ENCODE results near the gene CASR.

CASR gene

GRCh38 chr3:122217901-122218300 lies 34.4 kb downstream of the CASR start:
- no peak for DNase-seq

DNA sequence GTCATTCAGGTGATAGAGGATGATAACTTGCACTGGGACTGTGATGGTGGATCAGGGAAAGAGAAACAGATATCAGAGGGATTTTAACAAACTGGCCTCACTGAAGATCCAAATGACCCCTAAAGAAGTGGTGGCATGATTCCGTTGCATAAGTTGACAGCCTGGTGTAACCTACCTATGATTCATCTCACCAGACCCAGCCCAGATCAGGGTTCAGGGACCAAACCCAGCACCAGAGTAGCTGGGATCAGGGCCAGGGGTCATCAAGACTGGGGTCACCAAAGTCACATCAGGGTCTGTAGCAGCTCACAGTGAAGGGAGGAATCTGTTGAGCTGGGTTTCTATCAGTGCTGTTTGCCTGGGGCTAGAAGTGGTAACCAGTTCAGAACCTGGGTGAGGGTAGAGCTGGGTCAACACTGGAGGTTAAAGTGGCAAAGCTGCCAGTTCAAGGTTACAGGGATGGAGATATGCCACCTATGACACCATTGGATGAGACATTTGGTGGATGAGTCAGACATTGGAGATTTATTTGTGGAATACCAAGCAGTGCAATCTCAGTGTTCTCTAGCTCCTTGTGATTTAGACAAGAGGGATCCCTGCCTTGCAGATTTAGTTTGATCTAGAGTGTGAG lies 35.9 kb downstream of the CASR start:
- DNase-seq: no peak

- no peak for DNase-seq
Observed at GRCh38 chr3:122227036-122227781, 43.7 kb downstream of the CASR start.

- no peak for DNase-seq
Observed at GRCh38 chr3:122230174-122230573, 46.7 kb downstream of the CASR start.

- DNase-seq: no peak
Observed at GRCh38 chr3:122231465-122232157, 48.1 kb downstream of the CASR start.

- no peak for DNase-seq
Observed at GRCh38 chr3:122232485-122232884, 49.0 kb downstream of the CASR start.

- no peak for DNase-seq
Observed at GRCh38 chr3:122233101-122233952, 49.9 kb downstream of the CASR start.

- no peak for DNase-seq
Observed at GRCh38 chr3:122234117-122234516, 50.6 kb downstream of the CASR start.

- DNase-seq: no peak
Observed at GRCh38 chr3:122235147-122235546, 51.7 kb downstream of the CASR start.

- no peak for DNase-seq
Observed at GRCh38 chr3:122239112-122239511, 55.6 kb downstream of the CASR start.

DNA sequence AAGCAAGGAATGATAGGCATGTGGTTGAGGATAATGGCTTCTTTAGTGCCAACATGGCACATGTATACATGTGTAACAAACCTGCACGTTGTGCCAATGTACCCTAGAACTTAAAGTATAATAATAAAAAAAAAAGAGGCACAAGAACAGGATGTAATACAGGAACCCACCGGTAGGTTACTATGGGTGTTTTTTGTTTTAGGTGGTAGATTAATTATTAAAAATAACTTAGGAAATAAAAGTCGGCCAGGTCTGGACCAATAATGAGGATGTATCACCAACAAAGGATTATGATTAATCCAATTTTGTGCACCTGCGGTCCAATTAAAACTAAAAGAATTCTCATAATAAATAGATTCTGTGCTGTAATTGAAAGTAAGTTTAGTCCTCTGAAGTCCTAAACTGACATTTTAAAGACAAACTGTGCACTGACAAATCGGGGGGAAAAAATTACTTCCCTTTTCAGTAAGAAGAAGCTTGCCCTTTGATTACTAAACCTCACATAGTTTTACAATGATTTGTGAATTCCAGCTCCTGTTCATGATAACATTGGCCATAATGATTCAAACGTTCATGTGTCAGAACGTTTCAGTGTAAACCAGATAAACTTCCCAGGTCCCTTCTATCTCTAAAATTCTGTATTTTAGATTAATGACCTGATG lies 62.2 kb downstream of the CASR start:
- DNase-seq: no peak

- no peak for DNase-seq
Observed at GRCh38 chr3:122246199-122246598, 62.7 kb downstream of the CASR start.

- DNase-seq: no peak
Observed at GRCh38 chr3:122247087-122247824, 63.8 kb downstream of the CASR start.

DNA sequence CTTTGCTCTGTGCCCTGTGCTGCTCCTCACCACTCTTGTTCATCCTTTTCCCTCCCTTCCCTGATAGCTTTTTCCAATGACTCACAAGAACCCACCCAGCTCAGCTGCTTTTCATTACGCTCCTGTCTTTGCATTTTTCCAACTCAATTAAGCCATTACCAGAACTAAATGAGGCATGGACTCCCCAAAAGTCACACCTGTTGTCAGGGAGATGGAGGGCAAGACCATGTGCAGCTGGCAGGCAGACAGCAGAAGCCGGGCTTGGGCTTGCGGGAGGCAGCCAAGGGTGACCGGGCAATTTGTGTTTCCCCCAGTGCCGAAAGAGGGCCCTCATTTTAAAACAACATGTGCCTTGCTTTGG lies 64.3 kb downstream of the CASR start:
- peak; percentile 82 for DNase-seq

DNA sequence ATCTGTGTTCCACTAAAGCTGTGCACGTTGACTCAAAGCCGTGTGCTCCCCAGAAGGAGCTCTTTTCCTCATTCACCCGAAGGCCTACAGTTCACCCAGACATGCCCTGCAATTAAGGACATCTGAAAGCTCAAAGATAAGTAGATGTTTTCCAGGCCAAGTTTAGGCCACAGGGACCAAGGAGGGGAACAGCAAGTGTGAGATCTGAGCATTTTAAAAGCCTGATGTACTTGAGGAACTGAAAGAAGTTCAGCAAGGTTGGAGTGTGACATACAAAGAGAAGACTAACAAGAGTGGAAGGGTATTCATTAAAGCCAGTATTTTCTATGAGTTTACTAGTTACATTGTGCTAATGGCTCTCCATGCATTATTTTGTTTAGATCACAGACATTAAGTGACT lies 68.0 kb downstream of the CASR start:
- DNase-seq: no peak

GRCh38 chr3:122253581-122253980 lies 70.1 kb downstream of the CASR start:
- DNase-seq: no peak

DNA sequence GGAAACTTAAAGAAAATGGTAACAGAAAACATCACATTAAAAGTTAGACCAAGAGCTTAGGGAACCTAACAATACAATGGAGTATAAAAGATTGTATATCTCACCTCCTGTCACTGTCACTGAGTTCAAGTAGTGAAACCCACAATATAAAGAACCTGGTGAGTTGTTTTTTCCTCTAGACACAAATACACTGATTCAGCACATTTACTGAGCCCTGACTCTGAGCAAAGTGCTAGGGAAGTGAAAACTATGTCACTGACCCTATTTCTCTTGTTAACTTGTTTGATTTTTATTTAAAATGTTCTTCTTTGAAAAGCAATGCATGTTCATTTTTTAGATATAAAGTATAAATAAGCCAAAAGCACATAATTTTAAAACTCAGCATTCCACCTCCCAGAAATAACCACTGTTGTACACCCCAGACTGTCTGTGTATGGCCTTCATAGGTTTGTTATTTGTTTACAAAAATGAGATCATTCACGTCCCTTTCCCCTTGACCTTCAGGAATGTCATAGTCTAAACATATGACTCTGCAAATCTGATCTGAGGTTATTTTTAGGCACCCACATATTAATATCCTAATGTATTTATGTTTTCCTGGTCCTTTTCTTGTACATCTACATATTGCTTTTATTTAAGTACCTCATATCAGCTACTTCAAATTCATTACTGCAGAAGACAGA lies 72.4 kb downstream of the CASR start:
- no peak for DNase-seq

DNA sequence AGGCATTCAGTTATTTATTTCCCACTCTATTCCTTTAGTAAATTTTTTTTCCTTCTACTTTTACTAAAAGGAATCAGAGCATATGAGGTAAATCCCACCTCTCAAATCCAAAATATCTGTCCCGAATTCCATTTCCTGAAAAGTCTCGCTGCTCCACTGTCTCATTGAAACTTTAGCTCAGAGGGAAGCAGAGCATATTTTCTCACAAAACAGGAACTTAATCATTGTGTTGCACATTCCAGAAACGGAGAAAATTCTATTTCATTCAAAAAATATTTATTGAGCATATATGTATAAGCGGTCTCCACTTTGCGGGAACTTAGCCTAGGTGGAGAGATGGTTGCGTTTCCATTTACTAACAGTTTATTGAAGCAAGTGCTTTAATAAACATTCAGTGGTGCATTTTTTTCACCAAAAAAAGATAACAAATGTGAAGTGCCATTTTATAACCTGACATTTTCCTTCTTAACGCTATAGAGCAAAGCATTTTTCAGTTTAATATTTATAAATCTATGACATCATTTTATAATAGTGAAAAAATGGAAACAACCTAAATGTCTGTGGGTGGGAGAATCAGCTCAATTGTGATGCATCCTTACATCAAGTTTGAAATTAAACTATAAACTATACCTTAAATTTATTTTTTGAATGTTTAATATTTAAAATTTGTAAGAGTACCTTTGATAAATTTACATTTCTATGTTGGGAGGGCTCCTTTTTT lies 74.3 kb downstream of the CASR start:
- no peak for DNase-seq

- DNase-seq: peak; percentile 81
Observed at GRCh38 chr3:122258757-122259371, 75.4 kb downstream of the CASR start.

DNA sequence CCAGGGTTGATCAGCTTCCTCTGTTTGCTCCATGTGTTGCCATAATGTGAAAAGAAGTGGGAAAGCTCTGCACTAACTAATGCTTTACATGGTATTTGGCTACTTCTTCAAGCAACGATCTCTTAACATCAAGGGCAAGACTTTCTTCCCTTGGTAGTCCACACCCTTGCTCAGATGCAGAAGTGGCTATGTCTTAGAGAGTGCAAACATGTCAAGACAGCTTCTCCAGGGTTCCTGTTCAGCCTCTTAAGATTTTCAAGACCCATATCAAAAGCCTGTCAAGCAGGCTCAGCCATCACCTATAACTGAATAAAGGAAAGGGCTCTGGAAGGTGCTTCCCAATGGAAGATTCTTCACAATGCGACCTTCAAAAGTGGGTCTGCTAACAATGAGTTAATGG lies 76.7 kb downstream of the CASR start:
- DNase-seq: no peak

All from NCI-H1105 treated with DMSO at 0.1 percent for 48 hours (cell line).